Adrenal gland (tissue), 12 donors: ENCODE measurements around the gene SRGAP1. TPM values are rescaled to one million over a fixed set of nuclear protein-coding genes. Genes with fewer than 3 reads are reported as not detected.

ENCODE experiments used
- DNase-seq, 7 donors: peaks; one replicate each; pipeline ENCODE4 v3.0.0-alpha.2; 2019 to 2020
- H3K27ac ChIP-seq, 5 donors: fragments of 200-600 bp; sonication (generic) in 4 of 5; 1 replicate in 3 of 5; 2 replicates in 2 of 5; pipeline versions ENCODE4 v1.5.1 to v1.8.0; 2016 to 2020; ENCODE audit warnings: mild to moderate bottlenecking in 1 of 5
- H3K27me3 ChIP-seq: fragments of 200-600 bp; 2 replicates; pipeline ENCODE4 v1.8.0; 2021
- H3K36me3 ChIP-seq, 2 donors: fragments of 200-600 bp; replicated peaks in 1 of 2; 1 replicate in 1 of 2; 2 replicates in 1 of 2; pipeline versions ENCODE4 v1.5.1 to v1.8.0; 2018 to 2022
- H3K4me1 ChIP-seq, 2 donors: fragments of 200-600 bp; replicated peaks in 1 of 2; 1 replicate in 1 of 2; 2 replicates in 1 of 2; pipeline versions ENCODE4 v1.5.1 to v1.8.0; 2018 to 2021
- H3K4me3 ChIP-seq, 4 donors: fragments of 200-600 bp; sonication (generic) in 3 of 4; one replicate each; pipeline ENCODE4 v1.5.1; 2016 to 2018
- H3K9me3 ChIP-seq, 3 donors: fragments of 200-600 bp; sonication (generic) in 1 of 3; replicated peaks in 1 of 3; 1 replicate in 2 of 3; 2 replicates in 1 of 3; pipeline versions ENCODE4 v1.5.1 to v1.8.0; 2016 to 2021
- CTCF ChIP-seq, 6 experiments: fragments of 450-650 bp in 4 of 6; fragments of 200-600 bp in 2 of 6; sonication (generic) in 1 of 6; IDR thresholded peaks; 1 replicate in 5 of 6; 2 replicates in 1 of 6; pipeline versions ENCODE4 v1.5.1 to v1.8.0; 2016 to 2021; ENCODE audit warnings: antibody characterized with exemption in 6 of 6, mild to moderate bottlenecking in 2 of 6, moderate library complexity in 1 of 6
- POLR2A ChIP-seq, 2 donors: fragments of 450-650 bp; IDR thresholded peaks; one replicate each; pipeline ENCODE4 v1.6.1; 2017; ENCODE audit warnings: antibody characterized with exemption in 2 of 2, mild to moderate bottlenecking in 2 of 2, moderate library complexity in 1 of 2
- WGBS, 4 donors: extraction: QIAGEN DNeasy Blood & Tissue Kit in 2 of 4; methylation state at CpG; one replicate each; pipeline versions ENCODE4 v1.1.5 to v1.1.7; 2013 to 2017; 5-methylcytosine and 5-hydroxymethylcytosine counted together
- intact Hi-C, 2 donors: fragments of 100-400 bp; cut with DNase I; formaldehyde crosslinking; loops; one replicate each; pipeline versions ENCODE4 v1.14.1 to v1.15.0; 2022 to 2023
- polyA plus RNA-seq, 3 donors: library from polyadenylated mRNA; stranded (reverse); fragments of 200-250 nt in 2 of 3; fragments of 350-450 nt in 1 of 3; fragmentation: Illumina TruSeq in 1 of 3; extraction: RNeasy Lipid Tissue Mini Kit (QIAGEN cat#74804) in 1 of 3; gene quantifications; one replicate each; pipeline ENCODE4 v1.2.3, GENCODE V29; 2013 to 2014
- total RNA-seq, 9 donors: library from RNA; depleted of rRNA in 4 of 9; stranded (reverse); fragments of >200 nt in 4 of 9; fragments of 120-200 nt in 1 of 9; fragmentation: NEBNext Ultra II Directional in 1 of 9; extraction: Animal tissue kit (Norgen Biotek cat#: 25700) in 1 of 9; gene quantifications; one replicate each; pipeline versions ENCODE4 v1.1.0 to v1.2.4, GENCODE V29; 2013 to 2023
- donor health status: healthy with polysubstance abuse.
- donor health status: Bipolar disorder and iron deficiency.
- donor health status: DM: yes; HTN: yes; CAD: no.
- donor health status: DM: no; HTN: no; CAD: no.
- donor health status: DM: no; HTN: no; CAD: no.
- donor health status: DM: yes; HTN: yes; CAD: no.

Gene SRGAP1
- total and polyA plus RNA-seq, 12 donors: 2.4 to 35.6 (median 9.8) TPM

GRCh38 chr12:63809566-63809965, 34.9 kb upstream of the SRGAP1 start:
- H3K4me3 ChIP-seq: no peak overlapping the region
- no peak overlapping the region for H3K27ac ChIP-seq
- no peaks in the 10 kb centered on the region for H3K4me1 ChIP-seq
- H3K9me3 ChIP-seq: no peaks in the 10 kb centered on the region
- peaks cover 0 to 17% of the 10 kb centered on the region in 2 donors for H3K36me3 ChIP-seq
- intact Hi-C loops: loop anchor here in 1 of 2 donors (10.0 kb wide), 1 partner anchor 135 kb away; no protein-coding TSS in a partner anchor
- DNase-seq: no peak
- TF ChIP-seq CTCF (IDR thresholded peaks at IDR 0.05): no peak
- TF ChIP-seq POLR2A (IDR thresholded peaks at IDR 0.05): no peak
- H3K27me3 ChIP-seq: no peaks in the 10 kb centered on the region
- WGBS, 4 donors: 73 to 83% (median 79%) methylated on average over 4 of the region's 4 CpGs

GRCh38 chr12:63811334-63811733, 33.2 kb upstream of the SRGAP1 start:
- TF ChIP-seq CTCF (IDR thresholded peaks at IDR 0.05) (no peak), POLR2A (IDR thresholded peaks at IDR 0.05) (no peak)
- no peaks in the 10 kb centered on the region for H3K9me3 ChIP-seq
- no peaks in the 10 kb centered on the region for H3K4me1 ChIP-seq
- H3K27me3 ChIP-seq: no peaks in the 10 kb centered on the region
- intact Hi-C loops: no loop called here
- DNase-seq: no peak
- peaks cover 0 to 17% of the 10 kb centered on the region in 2 donors for H3K36me3 ChIP-seq
- no peak overlapping the region for H3K27ac ChIP-seq
- WGBS, 4 donors: 61 to 75% (median 63%) methylated on average over 2 of the region's 2 CpGs
- H3K4me3 ChIP-seq: no peak overlapping the region

GRCh38 chr12:63811755-63812154, 32.7 kb upstream of the SRGAP1 start:
- H3K36me3 ChIP-seq: peaks cover 0 to 17% of the 10 kb centered on the region in 2 donors
- no peak for DNase-seq
- TF ChIP-seq CTCF (IDR thresholded peaks at IDR 0.05) (no peak), POLR2A (IDR thresholded peaks at IDR 0.05) (no peak)
- no peaks in the 10 kb centered on the region for H3K27me3 ChIP-seq
- no peak overlapping the region for H3K27ac ChIP-seq
- H3K4me1 ChIP-seq: no peaks in the 10 kb centered on the region
- no peaks in the 10 kb centered on the region for H3K9me3 ChIP-seq
- intact Hi-C loops: no loop called here
- 71 to 87% (median 79%) methylated on average over 2 of the region's 2 CpGs for WGBS, 4 donors
- no peak overlapping the region for H3K4me3 ChIP-seq

GRCh38 chr12:63814146-63814772, 30.2 kb upstream of the SRGAP1 start:
- no peak overlapping the region for H3K27ac ChIP-seq
- H3K4me1 ChIP-seq: no peaks in the 10 kb centered on the region
- DNase-seq: no peak
- no peaks in the 10 kb centered on the region for H3K36me3 ChIP-seq
- 75 to 85% (median 82%) methylated on average over 4 of the region's 4 CpGs for WGBS, 4 donors
- H3K27me3 ChIP-seq: no peaks in the 10 kb centered on the region
- intact Hi-C loops: no loop called here
- peaks cover 0 to 3% (median 0%) of the 10 kb centered on the region in 3 donors for H3K9me3 ChIP-seq
- TF ChIP-seq CTCF (IDR thresholded peaks at IDR 0.05) (no peak), POLR2A (IDR thresholded peaks at IDR 0.05) (no peak)
- no peak overlapping the region for H3K4me3 ChIP-seq
